DMS53 (cell line): ENCODE measurements around the gene CSF1.

Experiments
- DNase-seq: peaks from one replicate; lab custom pipeline; 2025; lab: John Stamatoyannopoulos, UW

Gene CSF1

GRCh38 chr1:109882288-109883245 is 28.1 kb upstream of the CSF1 start:
- no peak for DNase-seq

GRCh38 chr1:109883248-109883955 is 27.2 kb upstream of the CSF1 start:
- DNase-seq = no peak

- DNase-seq = no peak
These were observed 26.3 kb upstream of the CSF1 start for GRCh38 chr1:109884242-109884891.

- DNase-seq = no peak
These were observed 25.1 kb upstream of the CSF1 start for GRCh38 chr1:109885589-109885988.

GRCh38 chr1:109886827-109887226 is 23.8 kb upstream of the CSF1 start:
- no peak for DNase-seq

GRCh38 chr1:109887271-109887670 is 23.4 kb upstream of the CSF1 start:
- DNase-seq = no peak

- DNase-seq = no peak
These were observed 22.8 kb upstream of the CSF1 start for GRCh38 chr1:109887884-109888283.

- no peak for DNase-seq
These were observed 21.6 kb upstream of the CSF1 start for GRCh38 chr1:109889094-109889493.

GRCh38 chr1:109890115-109890953 is 20.3 kb upstream of the CSF1 start:
- DNase-seq = no peak

GRCh38 chr1:109891930-109892329 is 18.7 kb upstream of the CSF1 start:
- DNase-seq = peak; percentile 60

- peak; percentile 48 for DNase-seq
These were observed 17.9 kb upstream of the CSF1 start for GRCh38 chr1:109892561-109893368.

- no peak for DNase-seq
These were observed 17.0 kb upstream of the CSF1 start for GRCh38 chr1:109893532-109894171.

- no peak for DNase-seq
These were observed 15.6 kb upstream of the CSF1 start for GRCh38 chr1:109894823-109895719.

- DNase-seq = peak; percentile 85
These were observed 14.7 kb upstream of the CSF1 start for GRCh38 chr1:109895720-109896504.

- no peak for DNase-seq
These were observed 14.0 kb upstream of the CSF1 start for GRCh38 chr1:109896681-109897080.

GRCh38 chr1:109897259-109897955 is 13.2 kb upstream of the CSF1 start:
- DNase-seq = no peak

GRCh38 chr1:109898842-109899241 is 11.8 kb upstream of the CSF1 start:
- no peak for DNase-seq

GRCh38 chr1:109901141-109901523 is 9.5 kb upstream of the CSF1 start:
- DNase-seq = no peak
